ENCODE measurements around the gene STK32A.

The STK32A gene

GRCh38 chr5:147267082-147267832 lies 32.4 kb downstream of the STK32A start:
- no peak for DNase-seq

DNA sequence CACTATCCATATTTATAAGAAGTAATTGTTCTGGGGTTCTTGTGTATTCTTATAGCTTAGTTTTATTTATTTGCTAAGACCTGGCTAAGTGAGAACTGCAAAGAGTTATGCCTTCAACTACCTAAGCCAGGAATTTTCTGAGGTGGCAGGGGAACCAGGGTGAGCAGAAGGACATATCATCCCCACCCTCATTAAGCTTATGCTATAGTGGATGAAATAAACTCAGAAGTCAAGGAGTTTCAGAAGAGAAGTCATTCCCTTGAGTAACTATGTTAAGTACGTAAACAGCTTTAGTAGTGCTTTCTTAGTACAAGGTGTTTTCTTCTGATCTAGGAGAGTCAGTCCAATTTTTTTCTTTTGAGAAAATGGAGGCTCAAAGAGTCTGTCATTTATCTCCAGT lies 41.7 kb downstream of the STK32A start:
- no peak for DNase-seq

DNA sequence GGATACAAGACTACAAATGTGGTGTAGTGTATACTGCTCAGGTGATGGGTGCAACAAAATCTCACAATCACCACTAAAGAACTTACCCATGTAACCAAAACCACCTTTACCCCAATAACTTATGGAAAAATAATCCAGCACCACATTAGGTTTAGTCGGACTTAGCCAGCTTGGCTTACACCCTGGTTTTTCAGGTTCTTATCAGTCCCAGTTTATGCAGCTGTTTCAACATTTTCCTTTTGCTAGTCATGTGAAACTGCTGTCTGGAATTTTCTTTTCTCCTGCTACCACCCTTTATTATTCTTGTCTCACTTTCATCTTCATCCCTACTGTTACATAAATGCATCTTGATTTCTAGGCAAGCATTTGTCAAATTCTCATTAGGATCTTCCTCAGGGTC lies 51.5 kb downstream of the STK32A start:
- DNase-seq = no peak

DNA sequence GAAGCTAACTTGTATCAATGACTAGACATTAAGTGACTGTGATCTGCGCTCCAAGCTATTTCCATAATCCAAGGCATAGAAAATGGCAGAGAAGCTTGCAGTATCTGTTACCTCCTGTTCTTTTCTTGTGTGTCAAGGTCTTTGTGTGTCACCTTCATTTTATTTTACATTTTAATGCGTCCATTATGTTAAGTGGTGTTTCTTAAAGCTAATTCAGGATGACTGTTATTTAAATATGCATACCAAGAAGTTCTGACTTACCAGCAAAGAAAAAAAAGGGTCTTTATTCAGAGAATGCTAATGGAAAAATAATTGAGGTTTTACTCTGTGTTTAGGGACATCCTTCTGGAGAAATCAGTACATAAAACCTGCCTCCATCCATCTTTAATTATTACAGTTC lies 52.3 kb downstream of the STK32A start:
- DNase-seq = no peak

- peak; percentile 97 for DNase-seq
Measured at GRCh38 chr5:147290261-147290660, 55.4 kb downstream of the STK32A start.

- DNase-seq = peak; percentile 70
Measured at GRCh38 chr5:147303251-147303650, 68.4 kb downstream of the STK32A start.

DNA sequence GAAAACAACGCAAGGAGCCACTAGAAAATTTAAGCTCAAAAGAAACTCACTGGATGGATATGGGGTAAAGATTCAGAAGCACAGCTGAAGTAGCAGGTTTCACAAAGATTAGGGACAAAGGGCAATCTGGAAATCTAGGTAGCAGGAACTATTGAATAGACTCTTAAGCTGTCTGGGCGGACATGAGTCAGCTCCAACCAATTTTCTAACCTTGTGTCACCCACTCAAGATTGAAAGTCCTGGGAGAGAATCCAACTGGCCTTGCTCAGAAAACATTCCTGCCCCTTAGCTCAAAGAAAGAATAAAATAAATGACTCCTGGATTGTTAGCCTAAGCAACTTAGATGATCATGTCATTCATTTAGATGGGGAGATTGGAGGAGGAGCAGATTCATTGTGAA lies 69.2 kb downstream of the STK32A start:
- DNase-seq = peak; percentile 79

DNA sequence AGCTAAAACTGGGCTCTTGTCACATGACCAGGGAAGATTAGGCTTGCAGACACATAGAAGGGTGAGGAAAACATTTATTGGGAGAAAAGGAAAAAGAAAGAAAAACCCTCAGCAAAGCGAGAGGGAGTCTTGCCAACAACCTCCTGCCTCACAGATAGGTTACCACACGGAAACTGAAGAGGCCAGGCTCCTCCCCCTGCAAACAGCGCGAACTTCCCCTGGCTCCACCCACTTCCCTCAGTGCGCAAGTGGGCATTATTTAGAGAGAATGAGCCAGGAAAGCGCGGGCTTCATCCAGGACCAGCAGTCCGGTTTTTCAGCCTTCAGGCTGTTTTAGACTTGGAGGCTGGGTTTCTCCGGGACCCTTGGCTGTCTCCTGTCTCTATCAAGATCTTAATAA lies 70.3 kb downstream of the STK32A start:
- no peak for DNase-seq

DNA sequence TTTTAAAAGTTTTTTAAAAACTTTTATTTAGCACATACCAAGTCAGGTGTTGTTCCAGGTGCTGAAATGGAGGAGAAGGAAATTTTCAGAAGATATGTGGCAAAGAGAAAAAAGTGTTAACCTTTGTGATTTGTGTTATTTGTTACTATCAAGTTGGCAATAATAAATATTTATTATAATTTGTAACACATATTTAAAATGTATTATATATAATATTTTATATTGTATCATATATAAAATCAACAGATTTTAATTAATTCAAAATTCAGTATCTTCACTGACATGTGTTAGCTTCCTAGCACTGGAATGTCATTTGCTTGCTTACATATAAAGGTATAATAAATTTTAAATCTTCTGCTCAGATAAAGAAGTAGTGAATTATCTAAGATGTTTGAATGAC lies 71.5 kb downstream of the STK32A start:
- DNase-seq = no peak

- DNase-seq = no peak
Measured at GRCh38 chr5:147307170-147307569, 72.3 kb downstream of the STK32A start.

- DNase-seq = peak; percentile 36
Measured at GRCh38 chr5:147309621-147310020, 74.8 kb downstream of the STK32A start.

DNA sequence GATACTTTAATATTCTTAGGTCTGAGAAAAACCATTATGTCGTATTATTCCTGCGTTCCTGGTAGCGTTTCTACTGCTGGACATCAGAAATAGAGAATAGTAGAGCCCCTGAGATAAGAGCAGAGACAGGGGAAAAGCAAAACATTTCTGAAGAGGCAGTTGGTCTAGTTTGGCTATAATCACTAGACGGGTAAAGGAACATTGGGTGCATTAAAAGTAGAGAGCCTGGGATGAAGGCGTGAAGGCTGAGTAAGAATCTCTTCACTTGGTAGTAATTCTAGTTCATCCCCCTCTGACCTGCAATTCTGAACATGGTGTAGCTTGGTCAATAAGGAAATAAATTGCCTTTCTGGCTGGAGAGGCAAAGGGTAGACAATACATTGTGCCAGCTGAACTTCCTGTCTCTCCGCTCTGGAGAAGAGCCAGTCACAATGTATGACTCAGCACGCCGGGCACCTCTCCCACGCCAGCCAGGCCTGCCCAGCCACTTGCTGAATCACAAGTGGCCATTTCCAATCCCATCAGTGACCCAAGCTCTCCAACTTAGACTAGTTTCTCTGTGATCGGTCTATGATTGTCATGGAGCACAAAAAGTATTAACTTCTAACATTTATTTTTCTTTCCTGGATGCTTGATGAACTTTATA lies 75.4 kb downstream of the STK32A start:
- peak; percentile 99 for DNase-seq

DNA sequence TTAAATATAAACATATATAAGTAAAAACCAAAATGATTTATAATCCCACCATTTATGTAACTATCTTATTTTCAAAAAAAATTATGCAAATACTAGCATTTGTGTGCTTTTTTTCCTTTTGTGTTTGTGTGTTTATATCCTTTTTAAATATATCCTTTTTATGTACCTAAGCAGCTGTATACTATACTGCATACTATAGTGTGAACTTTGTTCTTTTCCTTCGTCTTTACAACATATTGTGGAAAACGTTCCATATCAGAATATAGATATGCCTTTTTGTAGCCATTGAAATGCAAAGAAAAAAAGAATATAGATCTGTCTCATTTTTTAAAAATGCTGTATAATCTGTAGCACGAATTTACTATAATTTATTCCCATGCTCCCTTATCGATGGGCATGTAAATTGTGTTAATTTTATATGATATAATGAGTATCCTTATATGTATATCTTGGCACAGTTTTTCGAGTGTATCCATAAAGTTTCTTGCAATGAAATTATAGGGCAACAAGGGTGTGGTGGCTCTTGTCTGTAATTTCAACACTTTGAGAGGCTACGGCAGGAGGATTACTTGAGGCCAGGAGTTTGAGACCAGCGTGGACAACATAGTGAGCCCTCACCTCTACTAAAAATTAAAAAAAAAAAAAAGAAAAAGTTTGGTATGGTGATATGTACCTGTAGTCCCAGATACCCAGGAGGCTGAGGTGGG lies 83.3 kb downstream of the STK32A start:
- DNase-seq = no peak

DNA sequence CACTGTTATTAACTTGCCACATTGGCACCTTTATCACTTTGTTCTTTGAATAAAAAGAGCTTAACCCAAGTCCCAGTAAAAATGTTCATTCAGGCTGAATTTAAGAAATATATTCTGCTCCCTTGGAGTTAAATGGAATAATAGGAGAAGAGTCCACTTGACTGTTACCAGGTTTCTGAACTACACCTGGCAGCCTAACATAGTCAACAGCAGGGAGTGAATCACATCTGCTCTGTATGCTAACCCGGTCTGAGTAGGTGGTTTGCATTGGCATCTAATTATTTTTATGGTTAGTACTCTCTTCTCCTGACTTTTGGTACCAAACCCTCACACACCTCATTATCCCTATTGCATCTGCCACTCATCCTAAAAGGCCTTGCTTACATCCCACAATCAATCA lies 86.7 kb downstream of the STK32A start:
- peak; percentile 14 for DNase-seq

GRCh38 chr5:147327421-147327820 lies 92.6 kb downstream of the STK32A start:
- DNase-seq = no peak

DNA sequence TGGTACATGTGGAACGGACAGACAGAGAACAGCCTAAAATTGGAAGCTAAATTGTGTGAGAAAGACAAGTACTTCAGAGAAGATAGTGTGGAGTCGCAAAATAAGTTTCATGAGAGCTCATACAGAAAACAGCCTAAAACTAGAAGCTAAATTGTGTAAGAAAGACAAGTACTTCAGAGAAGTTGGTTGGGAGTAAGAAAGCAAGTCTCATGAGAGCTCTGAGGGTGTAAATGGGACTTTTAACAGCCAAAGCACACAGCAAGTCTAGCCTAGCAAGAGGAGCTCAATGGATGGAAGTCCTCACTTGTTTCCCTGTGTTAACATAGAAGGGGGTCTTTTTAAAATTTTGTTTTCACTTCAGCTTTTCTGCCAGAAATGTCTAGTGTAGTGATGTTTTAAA lies 93.1 kb downstream of the STK32A start:
- DNase-seq = no peak

DNA sequence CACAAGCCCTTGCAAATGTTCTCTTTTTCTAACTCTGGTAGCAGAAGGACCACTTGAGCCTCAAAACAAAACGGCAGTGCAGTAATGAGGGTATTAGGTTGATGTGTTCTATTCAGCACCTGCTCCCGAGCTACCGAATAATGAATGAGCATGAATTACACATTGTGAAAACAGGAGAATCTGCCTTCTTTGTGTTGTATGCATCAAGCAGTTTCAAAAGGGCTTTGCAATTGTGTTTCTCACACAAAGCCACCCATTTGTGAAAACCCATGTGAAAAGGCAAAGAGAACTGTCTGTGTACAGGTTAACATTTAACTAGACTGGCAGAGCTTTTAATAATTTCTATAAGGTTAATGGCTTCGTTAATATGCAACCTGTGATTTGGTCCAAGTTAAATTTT lies 97.8 kb downstream of the STK32A start:
- peak; percentile 51 for DNase-seq

GRCh38 chr5:147336876-147337275 lies 102.0 kb downstream of the STK32A start:
- no peak for DNase-seq

GRCh38 chr5:147339313-147339712 lies 104.5 kb downstream of the STK32A start:
- DNase-seq = peak; percentile 42

DNA sequence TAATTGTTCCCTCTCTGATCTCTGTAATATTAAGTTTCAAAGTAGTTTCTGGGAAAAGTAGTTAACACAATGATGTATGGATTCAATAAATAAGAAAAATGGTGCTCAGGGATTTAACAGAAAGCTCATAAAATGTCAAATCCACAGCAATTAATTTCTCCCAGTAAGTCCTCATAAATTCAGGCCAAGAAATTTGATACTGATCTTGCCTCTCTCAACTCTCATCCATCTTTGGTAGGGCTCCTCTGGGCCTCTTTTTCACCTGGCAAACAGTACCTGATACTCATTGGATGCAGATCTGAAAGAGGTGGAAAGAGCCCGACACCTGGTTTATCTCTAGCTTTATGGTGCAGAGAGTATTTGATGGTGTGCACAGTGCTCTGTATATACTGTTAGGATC lies 106.1 kb downstream of the STK32A start:
- DNase-seq = no peak

DNA sequence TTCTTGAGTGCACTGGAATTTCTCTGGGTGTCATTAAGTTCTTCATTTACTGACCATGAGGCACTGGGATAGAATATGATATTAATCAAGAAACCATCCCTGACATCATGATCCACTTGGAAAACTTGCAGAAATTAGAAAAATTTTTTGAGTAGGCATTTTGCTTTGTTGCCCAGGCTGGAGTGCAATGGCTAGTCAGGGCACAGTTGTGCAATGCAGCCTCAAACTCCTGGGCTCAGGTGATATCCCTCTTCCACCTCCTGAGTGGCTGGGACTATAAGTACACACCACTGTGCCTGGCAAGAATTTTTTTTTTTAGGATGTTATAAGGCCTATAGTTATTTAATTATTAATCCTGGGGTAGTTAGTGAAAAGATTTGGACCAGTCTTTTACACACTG lies 106.5 kb downstream of the STK32A start:
- DNase-seq = no peak

DNA sequence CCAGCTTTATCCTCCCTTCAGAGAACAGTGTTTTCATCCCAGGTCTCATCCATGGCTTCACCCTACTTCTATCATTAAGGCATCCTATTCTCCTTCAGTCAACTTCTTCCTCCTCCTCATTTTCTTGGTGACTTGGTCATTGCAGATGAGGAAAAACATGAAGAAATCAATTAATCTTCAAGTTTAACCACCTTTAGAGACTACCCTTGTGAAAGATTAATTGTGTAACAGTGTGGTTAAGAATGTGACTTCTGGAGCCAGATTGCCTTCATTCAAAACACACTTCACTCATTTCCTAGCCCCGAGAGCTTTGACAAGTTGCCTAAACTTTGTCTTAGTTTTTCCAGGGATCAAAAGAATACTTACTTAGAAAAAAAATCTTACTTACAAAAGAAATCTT lies 110.0 kb downstream of the STK32A start:
- no peak for DNase-seq

- DNase-seq = no peak
Measured at GRCh38 chr5:147346006-147346561, 111.3 kb downstream of the STK32A start.

DNA sequence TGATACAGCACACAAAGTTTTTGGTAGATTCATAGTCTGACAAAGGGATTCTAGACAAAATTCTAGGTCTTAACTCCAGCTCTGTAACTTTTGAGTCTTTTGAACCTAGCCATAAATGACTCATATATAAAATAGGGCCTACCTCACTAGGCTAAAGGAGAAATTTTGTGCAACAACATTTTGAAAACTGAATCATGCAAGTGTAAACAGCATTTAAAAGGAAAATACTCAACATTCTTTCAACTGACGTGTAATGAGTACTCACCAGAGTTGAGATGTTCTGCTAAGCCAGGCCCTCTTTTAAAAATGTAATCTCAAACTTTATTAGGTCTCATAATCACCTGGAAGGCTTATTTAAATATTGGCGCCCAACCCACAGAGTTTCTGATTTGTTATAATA lies 113.2 kb downstream of the STK32A start:
- DNase-seq = no peak

All from DMS53 (cell line).